Measurements from ENCODE around the gene NOTCH1. TPM values are rescaled to one million over a fixed set of nuclear protein-coding genes. Genes with fewer than 3 reads are reported as not detected.

Gene NOTCH1
- polyA plus RNA-seq, 1 donor from 2014 or later, result 0.15 TPM

GRCh38 chr9:136457326-136457725 is 88.5 kb downstream of the NOTCH1 start:
- no peaks in the 10 kb centered on the region for H3F3A ChIP-seq (ENCODE audit: insufficient read depth, low read length, poor library complexity, severe bottlenecking)
- no peaks in the 10 kb centered on the region for H3K9me3 ChIP-seq (ENCODE audit: low read length)
- no peak overlapping the region for H3K9ac ChIP-seq (ENCODE audit: low read length)
- H3K9me2 ChIP-seq (ENCODE audit: insufficient read depth, low read length), result no peaks in the 10 kb centered on the region
- H3K27me3 ChIP-seq (ENCODE audit: insufficient read depth, low read depth, low read length), result no peaks in the 10 kb centered on the region
- H2AFZ ChIP-seq (ENCODE audit: low read depth, low read length), result no peak overlapping the region
- no peak for TF ChIP-seq RAD21 (conservative IDR thresholded peaks at IDR 0.05)
- TF ChIP-seq TAF1 (IDR thresholded peaks at IDR 0.05; ENCODE audit: low read depth), result no peak
- no peak for TF ChIP-seq CTCF (IDR thresholded peaks at IDR 0.05; ENCODE audit: poor library complexity, severe bottlenecking)
- TF ChIP-seq EP300 (conservative IDR thresholded peaks at IDR 0.05; ENCODE audit: poor library complexity, severe bottlenecking), result no peak
- TF ChIP-seq MXI1 (conservative IDR thresholded peaks at IDR 0.05; ENCODE audit: poor library complexity, severe bottlenecking), result no peak
- TF ChIP-seq, protein P1, sequence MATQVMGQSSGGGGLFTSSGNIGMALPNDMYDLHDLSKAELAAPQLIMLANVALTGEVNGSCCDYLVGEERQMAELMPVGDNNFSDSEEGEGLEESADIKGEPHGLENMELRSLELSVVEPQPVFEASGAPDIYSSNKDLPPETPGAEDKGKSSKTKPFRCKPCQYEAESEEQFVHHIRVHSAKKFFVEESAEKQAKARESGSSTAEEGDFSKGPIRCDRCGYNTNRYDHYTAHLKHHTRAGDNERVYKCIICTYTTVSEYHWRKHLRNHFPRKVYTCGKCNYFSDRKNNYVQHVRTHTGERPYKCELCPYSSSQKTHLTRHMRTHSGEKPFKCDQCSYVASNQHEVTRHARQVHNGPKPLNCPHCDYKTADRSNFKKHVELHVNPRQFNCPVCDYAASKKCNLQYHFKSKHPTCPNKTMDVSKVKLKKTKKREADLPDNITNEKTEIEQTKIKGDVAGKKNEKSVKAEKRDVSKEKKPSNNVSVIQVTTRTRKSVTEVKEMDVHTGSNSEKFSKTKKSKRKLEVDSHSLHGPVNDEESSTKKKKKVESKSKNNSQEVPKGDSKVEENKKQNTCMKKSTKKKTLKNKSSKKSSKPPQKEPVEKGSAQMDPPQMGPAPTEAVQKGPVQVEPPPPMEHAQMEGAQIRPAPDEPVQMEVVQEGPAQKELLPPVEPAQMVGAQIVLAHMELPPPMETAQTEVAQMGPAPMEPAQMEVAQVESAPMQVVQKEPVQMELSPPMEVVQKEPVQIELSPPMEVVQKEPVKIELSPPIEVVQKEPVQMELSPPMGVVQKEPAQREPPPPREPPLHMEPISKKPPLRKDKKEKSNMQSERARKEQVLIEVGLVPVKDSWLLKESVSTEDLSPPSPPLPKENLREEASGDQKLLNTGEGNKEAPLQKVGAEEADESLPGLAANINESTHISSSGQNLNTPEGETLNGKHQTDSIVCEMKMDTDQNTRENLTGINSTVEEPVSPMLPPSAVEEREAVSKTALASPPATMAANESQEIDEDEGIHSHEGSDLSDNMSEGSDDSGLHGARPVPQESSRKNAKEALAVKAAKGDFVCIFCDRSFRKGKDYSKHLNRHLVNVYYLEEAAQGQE (IDR thresholded peaks at IDR 0.05; ENCODE audit: borderline replicate concordance), result no peak
- TF ChIP-seq SMC3 (conservative IDR thresholded peaks at IDR 0.05; ENCODE audit: poor library complexity), result no peak
- no peak for TF ChIP-seq POLR2AphosphoS5 (IDR thresholded peaks at IDR 0.05)
- no peak for TF ChIP-seq EZH2 (IDR thresholded peaks at IDR 0.05; ENCODE audit: borderline replicate concordance, insufficient read depth, low read length, poor library complexity, severe bottlenecking)
- no peaks in the 10 kb centered on the region for H4K20me1 ChIP-seq (ENCODE audit: insufficient read depth)
- no peak overlapping the region for H3K27ac ChIP-seq (ENCODE audit: low read length)
- no peak overlapping the region for H3K4me2 ChIP-seq (ENCODE audit: low read length)
- no peak overlapping the region for H3K4me3 ChIP-seq (ENCODE audit: low read length)
- no peaks in the 10 kb centered on the region for H3K36me3 ChIP-seq (ENCODE audit: insufficient read depth, low read length)
- H3K79me2 ChIP-seq (replicated peaks; ENCODE audit: insufficient read depth, low read length), result no peaks in the 10 kb centered on the region

GRCh38 chr9:136456258-136456657 is 89.6 kb downstream of the NOTCH1 start:
- no peak for TF ChIP-seq TAF1 (IDR thresholded peaks at IDR 0.05; ENCODE audit: low read depth)
- no peak for TF ChIP-seq POLR2AphosphoS5 (IDR thresholded peaks at IDR 0.05)
- TF ChIP-seq SMC3 (conservative IDR thresholded peaks at IDR 0.05; ENCODE audit: poor library complexity), result no peak
- TF ChIP-seq EZH2 (IDR thresholded peaks at IDR 0.05; ENCODE audit: borderline replicate concordance, insufficient read depth, low read length, poor library complexity, severe bottlenecking), result no peak
- no peak for TF ChIP-seq CTCF (IDR thresholded peaks at IDR 0.05; ENCODE audit: poor library complexity, severe bottlenecking)
- TF ChIP-seq, protein P1 (IDR thresholded peaks at IDR 0.05; ENCODE audit: borderline replicate concordance), result no peak
- no peak for TF ChIP-seq MXI1 (conservative IDR thresholded peaks at IDR 0.05; ENCODE audit: poor library complexity, severe bottlenecking)
- no peak for TF ChIP-seq EP300 (conservative IDR thresholded peaks at IDR 0.05; ENCODE audit: poor library complexity, severe bottlenecking)
- no peak for TF ChIP-seq RAD21 (conservative IDR thresholded peaks at IDR 0.05)
- Histone ChIP-seq H4K20me1 (ENCODE audit: insufficient read depth) (no peaks in the 10 kb centered on the region), H3K36me3 (ENCODE audit: insufficient read depth, low read length) (no peaks in the 10 kb centered on the region), H3K4me3 (ENCODE audit: low read length) (no peak overlapping the region), H3K79me2 (replicated peaks; ENCODE audit: insufficient read depth, low read length) (no peaks in the 10 kb centered on the region), H3K9ac (ENCODE audit: low read length) (no peak overlapping the region), H3K27ac (ENCODE audit: low read length) (no peak overlapping the region), H3K27me3 (ENCODE audit: insufficient read depth, low read depth, low read length) (no peaks in the 10 kb centered on the region), H3F3A (ENCODE audit: insufficient read depth, low read length, poor library complexity, severe bottlenecking) (no peaks in the 10 kb centered on the region), H2AFZ (ENCODE audit: low read depth, low read length) (no peak overlapping the region), H3K4me2 (ENCODE audit: low read length) (no peak overlapping the region), H3K9me2 (ENCODE audit: insufficient read depth, low read length) (no peaks in the 10 kb centered on the region), H3K9me3 (ENCODE audit: low read length) (no peaks in the 10 kb centered on the region)
